ENCODE data around the gene SOS2. TPM values are rescaled to one million over a fixed set of nuclear protein-coding genes. Genes with fewer than 3 reads are reported as not detected.
A peak's percentile ranks its signal among the peaks of the same experiment; 100 is the strongest.

SOS2 gene
- total and polyA plus RNA-seq, 10 of the 15 experiments (the other 5 are each of a cell fraction or from before 2014, with no cell fraction given) = 2.1 to 16.8 (median 8.4) TPM

GRCh38 chr14:50230701-50231474 lies 490 bp downstream of the SOS2 start (continued):
- TF ChIP-seq SMAD1 (IDR thresholded peaks at IDR 0.05; ENCODE audit: low read depth, partially characterized antibody) (peak; percentile 16), RELB (IDR thresholded peaks at IDR 0.05; ENCODE audit: low read depth) (peak; percentile 38; the same call in 1 of the 2 replicates), NR2F1 (conservative IDR thresholded peaks at IDR 0.05) (no peak; the same call in 1 of the 2 replicates), RUNX3 (IDR thresholded peaks at IDR 0.05; ENCODE audit: low read length) (peak; percentile 31; the same call in 1 of the 2 replicates), RB1 (IDR thresholded peaks at IDR 0.05; ENCODE audit: borderline replicate concordance) (no peak), MEF2A (IDR thresholded peaks at IDR 0.05; ENCODE audit: insufficient read depth, low read depth, low read length) (no peak), MTA2 (IDR thresholded peaks at IDR 0.05; ENCODE audit: low read depth) (peak; percentile 49; the same call in 1 of the 2 replicates), MAX (IDR thresholded peaks at IDR 0.05; ENCODE audit: low read depth, low read length) (no peak), ETV6 (conservative IDR thresholded peaks at IDR 0.05 in 1 of 2, IDR thresholded peaks at IDR 0.05 in 1 of 2; ENCODE audit: borderline replicate concordance in 1 of 2, low read depth in 1 of 2) (peak in 1 of 2 experiments; percentile 71; a peak in 1 of 4 replicates), CUX1 (IDR thresholded peaks at IDR 0.05; ENCODE audit: insufficient replicate concordance, low read depth, low read length) (no peak), NFXL1 (IDR thresholded peaks at IDR 0.05; ENCODE audit: borderline replicate concordance) (no peak), NFYA (IDR thresholded peaks at IDR 0.05; ENCODE audit: borderline replicate concordance, low read depth, low read length) (no peak), IKZF2 (IDR thresholded peaks at IDR 0.05) (peak in 1 of 2 experiments; percentile 23; a peak in 1 of 4 replicates), SKIL (IDR thresholded peaks at IDR 0.05; ENCODE audit: low read depth, poor library complexity, severe bottlenecking) (peak; percentile 27), SREBF1 (IDR thresholded peaks at IDR 0.05; ENCODE audit: low read length) (no peak), ZBED1 (IDR thresholded peaks at IDR 0.05; ENCODE audit: borderline replicate concordance) (no peak), FOXM1 (IDR thresholded peaks at IDR 0.05; ENCODE audit: low read depth, low read length) (0 out of 2 replicates have a peak, but pooled peaks have one; percentile 53), ZNF217 (IDR thresholded peaks at IDR 0.05) (no peak)
